Neuron (in vitro differentiated cells): ENCODE results near the gene SPNS1.

Source experiments
- H2AFZ ChIP-seq: one replicate; pipeline ENCODE4 v1.6.1; 2013; ENCODE audit warnings: low read depth, mild to moderate bottlenecking, inconsistent platforms, low read length, moderate library complexity
- H3K27me3 ChIP-seq: one replicate; pipeline ENCODE4 v1.6.1; 2013; ENCODE audit warnings: low read length; ENCODE audit not compliant: insufficient read depth
- H3K36me3 ChIP-seq: one replicate; pipeline ENCODE4 v1.6.1; 2013; ENCODE audit warnings: low read length; ENCODE audit not compliant: insufficient read depth
- H3K4me1 ChIP-seq: one replicate; pipeline ENCODE4 v1.6.1; 2013; ENCODE audit warnings: low read length; ENCODE audit not compliant: insufficient read depth
- H3K4me3 ChIP-seq: 2 replicates; pipeline ENCODE4 v1.5.1; 2013; ENCODE audit warnings: mild to moderate bottlenecking, low read length, moderate library complexity
- H3K9me3 ChIP-seq: one replicate; pipeline ENCODE4 v1.6.1; 2013; ENCODE audit warnings: low read length

Gene SPNS1

DNA sequence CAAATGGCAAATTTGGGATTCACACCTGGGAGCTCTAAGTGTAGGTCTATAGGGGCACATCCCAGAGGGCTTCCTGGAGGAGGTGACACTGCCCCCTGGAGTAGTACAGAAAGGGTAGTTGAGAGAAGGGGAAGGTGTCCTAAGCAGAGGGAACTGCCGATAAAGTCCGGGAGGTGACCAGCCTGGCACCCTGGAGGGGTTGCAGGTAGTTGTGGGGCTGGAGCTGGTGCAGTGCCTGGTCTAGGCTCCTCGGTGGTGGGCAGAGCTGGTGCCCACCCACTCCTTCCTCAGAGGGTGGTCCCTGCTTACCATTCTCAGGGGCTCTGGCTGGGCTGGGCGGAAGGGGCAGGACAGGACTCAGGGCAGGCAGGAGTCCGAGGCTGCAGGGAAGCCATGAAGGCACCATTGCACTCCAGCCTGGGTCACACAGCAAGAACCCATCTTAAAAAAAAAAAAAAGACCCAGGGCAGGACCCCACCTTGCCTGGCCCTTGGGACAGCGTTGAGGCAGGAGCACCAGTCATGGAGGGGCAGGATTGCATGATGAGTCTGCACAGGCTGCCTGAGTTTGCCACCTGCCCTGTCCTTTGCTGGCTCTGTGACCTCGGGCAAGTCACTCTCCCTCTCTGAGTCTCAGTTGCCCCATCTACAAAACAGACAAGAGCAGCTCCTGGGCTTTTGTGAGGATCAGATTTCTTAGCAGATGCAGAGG is 54.0 kb downstream of the SPNS1 start:
- Histone ChIP-seq H3K4me1 (no peaks in the 10 kb centered on the region), H2AFZ (no peak overlapping the region), H3K36me3 (no peaks in the 10 kb centered on the region), H3K4me3 (no peak overlapping the region), H3K27me3 (peaks cover 4% of the 10 kb centered on the region), H3K9me3 (no peaks in the 10 kb centered on the region)

GRCh38 chr16:29029168-29029994 is 54.8 kb downstream of the SPNS1 start:
- Histone ChIP-seq H3K36me3 (no peaks in the 10 kb centered on the region), H3K4me1 (no peaks in the 10 kb centered on the region), H3K4me3 (no peak overlapping the region)

GRCh38 chr16:29030086-29030840 is 55.7 kb downstream of the SPNS1 start:
- Histone ChIP-seq H2AFZ (no peak overlapping the region), H3K4me1 (no peaks in the 10 kb centered on the region), H3K4me3 (no peak overlapping the region), H3K36me3 (no peaks in the 10 kb centered on the region), H3K27me3 (no peaks in the 10 kb centered on the region), H3K9me3 (no peaks in the 10 kb centered on the region)

More at GRCh38 chr16:29029168-29029994, 54.8 kb downstream of the SPNS1 start:
- peaks cover under 1% of the 10 kb centered on the region for H3K27me3 ChIP-seq
- no peak overlapping the region for H2AFZ ChIP-seq
- H3K9me3 ChIP-seq, result no peaks in the 10 kb centered on the region
